ENCODE data around the gene WNT7B. TPM values are rescaled to one million over a fixed set of nuclear protein-coding genes. Genes with fewer than 3 reads are reported as not detected.

The WNT7B gene
- total and polyA plus RNA-seq, 2 of the 8 experiments (the other 6 are each of a cell fraction or from before 2014, with no cell fraction given): 0.14 to 0.24 TPM

DNA sequence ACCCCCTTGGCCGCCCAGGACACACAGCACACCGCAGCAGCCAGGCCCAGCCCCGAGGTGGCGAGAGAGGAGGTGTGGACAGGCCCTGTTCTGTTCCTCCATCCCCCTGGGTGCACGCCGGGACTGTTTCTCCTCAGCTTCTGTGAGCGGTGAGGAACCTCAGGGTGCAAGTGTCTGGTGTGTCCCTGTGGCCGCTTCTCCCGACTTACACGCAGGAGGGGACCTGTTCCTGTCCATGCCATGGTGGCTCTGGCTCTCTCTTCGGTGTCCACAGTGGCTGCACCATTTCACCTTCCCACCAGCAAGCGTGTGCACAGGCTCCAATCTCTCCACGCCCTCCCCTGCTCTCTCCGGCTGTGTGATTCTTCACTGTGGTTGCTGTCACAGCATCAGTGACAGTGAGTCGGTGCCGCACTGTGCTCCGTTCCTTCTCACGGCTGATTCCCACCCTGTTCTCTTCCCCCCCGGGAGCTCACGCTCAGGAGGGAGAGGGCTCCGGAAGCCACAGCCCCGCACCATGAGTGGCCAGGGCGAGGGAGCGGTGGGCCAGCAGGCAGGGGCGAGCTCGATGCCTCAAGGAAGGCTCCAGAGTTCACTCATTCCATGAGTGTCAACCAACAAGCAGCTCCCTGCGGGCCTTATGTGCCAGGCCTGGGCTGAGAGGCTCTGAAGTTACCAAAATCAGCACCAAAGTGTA lies 18.6 kb upstream of the WNT7B start (continued):
- TF ChIP-seq KDM5A (IDR thresholded peaks at IDR 0.05; ENCODE audit: low read length) (no peak), NANOG (IDR thresholded peaks at IDR 0.05; ENCODE audit: insufficient read depth, low read depth, low read length, poor library complexity, severe bottlenecking) (no peak), RXRA (IDR thresholded peaks at IDR 0.05; ENCODE audit: insufficient read depth, low read depth, low read length) (no peak), TAF1 (IDR thresholded peaks at IDR 0.05; ENCODE audit: low read depth, low read length) (no peak), RAD21 (IDR thresholded peaks at IDR 0.05 in 1 of 2, conservative IDR thresholded peaks at IDR 0.05 in 1 of 2; ENCODE audit: low read depth in 2 of 2, low read length in 2 of 2) (no peak), BRCA1 (IDR thresholded peaks at IDR 0.05; ENCODE audit: low read depth, low read length) (no peak)
